Measurements from ENCODE around the gene SOX13.

SOX13 gene

GRCh38 chr1:204108312-204109141 lies 35.6 kb downstream of the SOX13 start:
- DNase-seq = no peak

- no peak for DNase-seq
These were observed 38.1 kb downstream of the SOX13 start for GRCh38 chr1:204110894-204111633.

GRCh38 chr1:204112876-204113730 lies 40.2 kb downstream of the SOX13 start:
- no peak for DNase-seq

GRCh38 chr1:204113896-204114295 lies 41.0 kb downstream of the SOX13 start:
- no peak for DNase-seq

GRCh38 chr1:204114606-204115005 lies 41.7 kb downstream of the SOX13 start:
- no peak for DNase-seq

GRCh38 chr1:204115116-204115515 lies 42.2 kb downstream of the SOX13 start:
- DNase-seq = no peak

GRCh38 chr1:204116539-204116938 lies 43.6 kb downstream of the SOX13 start:
- DNase-seq = no peak

- no peak for DNase-seq
These were observed 49.1 kb downstream of the SOX13 start for GRCh38 chr1:204121840-204122555.

- DNase-seq = no peak
These were observed 50.5 kb downstream of the SOX13 start for GRCh38 chr1:204123376-204123775.

- DNase-seq = no peak
These were observed 51.7 kb downstream of the SOX13 start for GRCh38 chr1:204124639-204125038.

- DNase-seq = no peak
These were observed 52.9 kb downstream of the SOX13 start for GRCh38 chr1:204125759-204126351.

- DNase-seq = no peak
These were observed 53.5 kb downstream of the SOX13 start for GRCh38 chr1:204126386-204126785.

GRCh38 chr1:204126956-204127355 lies 54.0 kb downstream of the SOX13 start:
- no peak for DNase-seq

- DNase-seq = no peak
These were observed 54.8 kb downstream of the SOX13 start for GRCh38 chr1:204127597-204128242.

- no peak for DNase-seq
These were observed 55.6 kb downstream of the SOX13 start for GRCh38 chr1:204128464-204128963.

GRCh38 chr1:204128964-204129896 lies 56.3 kb downstream of the SOX13 start:
- peak; percentile 54 for DNase-seq

- DNase-seq = no peak
These were observed 57.3 kb downstream of the SOX13 start for GRCh38 chr1:204130178-204130577.

GRCh38 chr1:204130981-204131892 lies 58.3 kb downstream of the SOX13 start:
- DNase-seq = no peak

- no peak for DNase-seq
These were observed 59.1 kb downstream of the SOX13 start for GRCh38 chr1:204131978-204132377.
